DOHH2 (cell line): ENCODE measurements around the gene ROBO1.

Experiments
- EZH2phosphoT487 ChIP-seq: fragments of 200-600 bp; sonication (generic); IDR thresholded peaks from 2 replicates; pipeline ENCODE4 v1.6.1; 2017; ENCODE audit warnings: borderline replicate concordance, mild to moderate bottlenecking, antibody characterized with exemption, low read length, moderate library complexity, mixed read lengths
- TF ChIP-seq, protein P1 (sequence below): fragments of 200-600 bp; sonication (generic); IDR thresholded peaks from one replicate; pipeline ENCODE4 v1.5.1; 2014; ENCODE audit warnings: antibody characterized with exemption, mild to moderate bottlenecking, low read depth, low read length; ENCODE audit not compliant: poor library complexity, severe bottlenecking

- TF ChIP-seq, protein P1, sequence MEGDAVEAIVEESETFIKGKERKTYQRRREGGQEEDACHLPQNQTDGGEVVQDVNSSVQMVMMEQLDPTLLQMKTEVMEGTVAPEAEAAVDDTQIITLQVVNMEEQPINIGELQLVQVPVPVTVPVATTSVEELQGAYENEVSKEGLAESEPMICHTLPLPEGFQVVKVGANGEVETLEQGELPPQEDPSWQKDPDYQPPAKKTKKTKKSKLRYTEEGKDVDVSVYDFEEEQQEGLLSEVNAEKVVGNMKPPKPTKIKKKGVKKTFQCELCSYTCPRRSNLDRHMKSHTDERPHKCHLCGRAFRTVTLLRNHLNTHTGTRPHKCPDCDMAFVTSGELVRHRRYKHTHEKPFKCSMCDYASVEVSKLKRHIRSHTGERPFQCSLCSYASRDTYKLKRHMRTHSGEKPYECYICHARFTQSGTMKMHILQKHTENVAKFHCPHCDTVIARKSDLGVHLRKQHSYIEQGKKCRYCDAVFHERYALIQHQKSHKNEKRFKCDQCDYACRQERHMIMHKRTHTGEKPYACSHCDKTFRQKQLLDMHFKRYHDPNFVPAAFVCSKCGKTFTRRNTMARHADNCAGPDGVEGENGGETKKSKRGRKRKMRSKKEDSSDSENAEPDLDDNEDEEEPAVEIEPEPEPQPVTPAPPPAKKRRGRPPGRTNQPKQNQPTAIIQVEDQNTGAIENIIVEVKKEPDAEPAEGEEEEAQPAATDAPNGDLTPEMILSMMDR, result no peak
- no peak for TF ChIP-seq EZH2phosphoT487
These were observed 357.7 kb downstream of the ROBO1 start for GRCh38 chr3:79410136-79410535.
